GM19397 (cell line): ENCODE measurements around the gene CPSF4L.
"Not testable (repeated sequence)": the region's sequence is repeated elsewhere in the genome, so short reads cannot be mapped to it uniquely, and the experiment has no call there.

ENCODE experiments used
- ATAC-seq: cut with Tn5 transposase; IDR thresholded peaks from one replicate; pipeline ENCODE4 v1.9.1; 2021; ENCODE audit warnings: mild to moderate bottlenecking, moderate library complexity; ENCODE audit not compliant: unreplicated experiment

CPSF4L gene

GRCh38 chr17:73269791-73270190 is 8.1 kb upstream of the CPSF4L start:
- no peak for ATAC-seq

DNA sequence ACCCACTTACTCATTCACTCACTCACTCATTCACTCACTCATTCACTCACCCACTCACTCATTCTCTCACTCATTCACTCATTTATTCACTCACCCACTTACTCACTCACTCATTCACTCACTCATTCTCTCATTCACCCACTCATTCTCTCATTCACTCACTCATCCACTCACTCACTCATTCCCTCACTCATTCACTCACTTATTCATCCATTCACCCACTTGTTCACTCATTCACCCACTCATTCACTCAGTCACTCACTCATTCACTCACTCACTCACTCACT is 7.6 kb upstream of the CPSF4L start:
- ATAC-seq: no peak

DNA sequence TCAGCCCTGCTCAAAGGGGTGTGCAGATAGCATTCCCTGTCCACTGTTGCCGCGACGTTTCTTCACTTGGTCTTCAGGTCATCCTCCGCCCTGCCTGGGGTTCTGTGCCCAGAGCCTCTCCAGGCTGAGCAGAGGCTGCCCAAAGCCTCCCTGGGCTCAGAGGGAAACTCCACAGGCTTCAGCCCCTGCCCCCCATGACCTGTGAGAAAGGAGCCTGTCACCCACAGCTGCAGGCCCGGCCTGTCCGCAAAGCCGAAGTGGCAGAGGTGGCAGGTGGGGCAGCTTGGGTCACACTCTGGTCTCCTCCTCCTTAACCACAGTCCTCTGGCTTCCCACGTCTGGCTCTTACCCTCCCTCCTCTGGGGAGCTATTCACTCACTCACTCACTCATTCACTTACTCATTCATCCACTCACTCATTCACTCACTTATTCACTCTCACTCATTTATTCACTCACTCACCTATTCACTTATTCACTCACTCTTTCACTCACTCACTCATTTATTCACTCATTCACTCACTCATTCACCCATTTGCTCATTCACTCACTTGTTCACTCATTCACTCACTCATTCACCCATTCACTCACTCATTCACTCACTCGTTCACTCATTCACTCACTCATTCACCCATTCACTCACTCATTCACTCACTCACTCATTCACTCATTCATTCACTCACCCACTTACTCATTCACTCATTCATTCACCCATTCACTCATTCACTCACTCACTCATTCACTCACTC is 7.1 kb upstream of the CPSF4L start:
- ATAC-seq: no peak

- no peak for ATAC-seq
Measured at GRCh38 chr17:73267648-73268537, 6.2 kb upstream of the CPSF4L start.

- ATAC-seq: no peak
Measured at GRCh38 chr17:73266796-73267195, 5.1 kb upstream of the CPSF4L start.

DNA sequence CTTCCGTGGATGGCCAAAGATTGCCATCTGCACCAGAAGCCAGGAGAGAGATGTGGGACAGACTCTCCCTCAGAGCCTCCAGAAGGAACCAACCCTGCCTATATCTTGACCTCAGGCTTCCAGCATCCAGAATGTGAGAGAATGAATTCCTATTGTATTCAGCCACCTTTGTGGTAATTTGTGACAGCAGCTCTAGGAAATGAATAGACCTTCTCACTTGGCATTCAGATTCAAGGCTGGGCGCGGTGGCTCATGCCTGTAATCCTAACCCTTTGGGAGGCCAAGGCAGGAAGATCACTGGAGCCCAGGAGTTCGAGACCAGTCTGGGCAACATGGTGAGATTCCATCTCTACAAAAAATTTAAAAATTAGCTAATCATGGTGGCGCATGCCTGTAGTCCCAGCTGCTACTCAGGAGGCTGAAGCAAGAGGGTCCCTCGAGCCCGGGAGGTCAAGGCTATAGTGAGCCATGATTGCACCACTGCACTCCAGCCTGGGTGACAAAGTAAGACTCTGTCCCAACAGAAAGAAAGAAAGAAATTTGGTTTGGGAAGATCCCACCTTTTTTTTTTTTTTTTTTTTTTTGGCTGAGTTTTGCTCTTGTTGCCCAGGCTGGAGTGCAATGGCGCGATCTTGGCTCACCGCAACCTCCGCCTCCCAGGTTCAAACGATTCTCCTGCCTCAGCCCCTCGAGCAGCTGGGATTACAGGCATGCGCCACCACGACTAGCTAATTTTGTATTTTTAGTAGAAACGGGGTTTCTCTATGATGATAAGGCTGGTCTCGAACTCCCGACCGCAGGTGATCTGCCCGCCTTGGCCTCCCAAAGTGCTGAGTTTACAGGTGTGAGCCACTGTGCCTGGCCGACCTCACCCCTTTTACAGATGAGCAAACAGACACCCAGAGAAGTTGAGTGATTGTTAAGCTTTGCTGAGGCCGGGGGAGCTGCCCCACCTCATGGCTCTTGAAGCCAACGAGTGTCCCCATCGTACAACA is 4.3 kb upstream of the CPSF4L start:
- ATAC-seq: no peak

GRCh38 chr17:73264448-73264847 is 2.8 kb upstream of the CPSF4L start:
- ATAC-seq: not testable (repeated sequence)

- ATAC-seq: no peak
Measured at GRCh38 chr17:73262676-73263642, 1.3 kb upstream of the CPSF4L start.

GRCh38 chr17:73261952-73262675 is 434 bp upstream of the CPSF4L start:
- no peak for ATAC-seq

- ATAC-seq: no peak
Measured at GRCh38 chr17:73257516-73257915, 4.2 kb downstream of the CPSF4L start.

DNA sequence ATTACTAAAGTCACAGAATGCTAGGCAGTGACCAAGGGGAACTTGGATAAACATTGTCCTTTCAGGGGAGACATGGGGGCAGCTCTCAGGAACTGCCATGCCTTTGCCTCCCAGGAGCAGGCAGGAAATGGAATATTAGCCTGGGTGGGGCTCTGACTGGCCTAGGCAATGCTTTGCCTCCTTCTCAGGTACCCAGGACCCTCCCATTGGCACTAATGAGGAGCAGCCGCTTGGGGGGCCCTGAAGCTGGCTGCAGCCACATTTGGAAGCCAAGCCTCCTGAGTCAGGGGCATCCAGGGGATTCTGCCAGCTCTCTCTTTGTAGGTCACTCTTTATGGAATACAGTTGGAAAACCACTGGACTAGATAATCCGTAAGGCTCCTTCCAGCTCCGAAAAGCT is 5.5 kb downstream of the CPSF4L start:
- ATAC-seq: no peak

- ATAC-seq: no peak
Measured at GRCh38 chr17:73255671-73256181, 6.0 kb downstream of the CPSF4L start.

GRCh38 chr17:73251871-73252270 is 9.8 kb downstream of the CPSF4L start:
- ATAC-seq: no peak

DNA sequence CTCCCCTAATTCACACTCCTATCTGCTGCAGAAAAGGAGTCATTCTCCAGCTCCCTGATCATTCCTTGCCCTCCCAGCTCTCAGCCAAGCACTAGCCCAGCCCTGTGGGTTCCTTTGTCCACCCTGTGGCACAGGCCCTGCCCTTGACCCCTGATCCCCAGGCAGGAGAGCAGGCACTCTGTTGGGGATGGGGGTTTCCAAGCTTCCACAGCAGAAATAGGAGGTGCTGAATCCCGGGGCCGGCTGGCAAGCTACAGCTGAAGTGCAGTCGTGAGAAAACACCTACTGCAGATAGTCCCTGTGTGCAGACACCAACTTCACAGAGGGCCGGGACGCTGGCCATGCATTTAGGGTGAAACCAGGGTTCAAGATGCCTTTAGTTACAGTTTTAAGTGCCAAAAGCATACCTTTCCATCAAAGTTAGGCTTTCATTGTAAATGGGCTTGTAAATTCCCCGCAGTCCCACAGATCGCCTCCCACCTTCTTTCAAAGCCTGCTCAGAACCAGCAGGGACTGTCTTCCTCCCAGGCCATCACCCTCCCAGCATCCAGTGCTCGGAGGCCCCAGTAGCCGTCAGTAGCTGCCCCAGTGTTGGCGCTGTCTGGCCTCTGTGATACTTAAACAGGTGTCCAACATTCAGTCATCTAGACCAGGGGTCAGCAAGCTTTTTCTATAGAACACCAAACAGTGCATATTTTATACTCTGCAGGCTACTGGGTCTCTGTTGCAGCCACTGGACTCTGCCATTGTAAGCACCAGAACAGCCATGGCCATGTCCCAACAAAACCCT is 10.6 kb downstream of the CPSF4L start:
- ATAC-seq: no peak

- no peak for ATAC-seq
Measured at GRCh38 chr17:73249700-73250099, 12.0 kb downstream of the CPSF4L start.

DNA sequence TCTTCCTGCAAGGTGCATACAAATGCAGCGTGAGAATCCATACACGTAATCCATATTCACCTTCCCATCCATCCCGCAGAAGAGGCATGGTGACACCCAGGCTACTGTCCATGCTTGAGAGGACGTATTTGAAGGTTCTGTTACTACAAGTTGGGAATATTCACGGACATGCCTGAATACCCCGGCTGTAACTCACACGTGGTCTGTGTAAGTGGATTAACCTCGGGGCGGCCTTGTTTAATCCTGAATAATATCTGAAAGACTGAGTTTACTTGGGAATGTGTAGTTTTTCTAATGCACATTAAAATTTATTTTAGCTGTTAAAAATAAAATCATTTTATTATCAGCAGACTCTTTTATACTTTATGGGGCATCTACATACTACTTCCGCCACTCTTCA is 13.1 kb downstream of the CPSF4L start:
- ATAC-seq: no peak

GRCh38 chr17:73247726-73248125 is 14.0 kb downstream of the CPSF4L start:
- no peak for ATAC-seq

GRCh38 chr17:73240561-73240960 is 21.1 kb downstream of the CPSF4L start:
- ATAC-seq: no peak
